Stomach (tissue), 9 donors: ENCODE measurements around the gene MDM4. TPM values are rescaled to one million over a fixed set of nuclear protein-coding genes. Genes with fewer than 3 reads are reported as not detected.
"Not testable (repeated sequence)": the region's sequence is repeated elsewhere in the genome, so short reads cannot be mapped to it uniquely, and the experiment has no call there.

Experiments
- DNase-seq, 2 donors: peaks; one replicate each; pipeline versions ENCODE4 v3.0.0 to v3.0.0-alpha.2; 2013 to 2019
- H3K27ac ChIP-seq, 5 donors: fragments of 200-600 bp in 4 of 5; sonication (generic) in 4 of 5; one replicate each; pipeline ENCODE4 v1.5.1; 2013 to 2019; ENCODE audit warnings: mild to moderate bottlenecking in 1 of 5, moderate library complexity in 1 of 5
- H3K27me3 ChIP-seq, 3 donors: fragments of 200-600 bp; sonication (generic); one replicate each; pipeline ENCODE4 v1.5.1; 2017 to 2019; ENCODE audit warnings: mixed run types in 1 of 3
- H3K36me3 ChIP-seq, 4 donors: fragments of 200-600 bp; sonication (generic); 1 replicate in 3 of 4; 2 replicates in 1 of 4; pipeline ENCODE4 v1.5.1; 2016 to 2019
- H3K4me1 ChIP-seq, 4 donors: fragments of 200-600 bp; sonication (generic); one replicate each; pipeline ENCODE4 v1.5.1; 2016 to 2019
- H3K4me3 ChIP-seq, 4 donors: fragments of 200-600 bp; sonication (generic) in 3 of 4; one replicate each; pipeline ENCODE4 v1.5.1; 2016 to 2019; ENCODE audit warnings: mild to moderate bottlenecking in 1 of 4
- H3K9me3 ChIP-seq, 4 donors: fragments of 200-600 bp; sonication (generic); one replicate each; pipeline ENCODE4 v1.5.1; 2016 to 2019
- EP300 ChIP-seq: sonication (generic); formaldehyde crosslinking; IDR thresholded peaks from one replicate; pipeline ENCODE4 v1.6.1; 2017; ENCODE audit warnings: antibody characterized with exemption
- POLR2A ChIP-seq, 4 donors: fragments of 450-650 bp; IDR thresholded peaks; one replicate each; pipeline ENCODE4 v1.6.1; 2016; ENCODE audit warnings: antibody characterized with exemption in 4 of 4, control low read depth in 2 of 4, mild to moderate bottlenecking in 1 of 4, moderate library complexity in 1 of 4
- POLR2AphosphoS5 ChIP-seq, 3 donors: sonication (generic); formaldehyde crosslinking; IDR thresholded peaks; one replicate each; pipeline ENCODE4 v1.6.1; 2016; ENCODE audit warnings: antibody characterized with exemption in 3 of 3
- WGBS, 5 donors: extraction: QIAGEN DNeasy Blood & Tissue Kit in 3 of 5; methylation state at CpG; one replicate each; pipeline versions ENCODE4 v1.1.5 to v1.1.7; 2013 to 2018; 5-methylcytosine and 5-hydroxymethylcytosine counted together
- intact Hi-C: fragments of 100-400 bp; cut with DNase I; formaldehyde crosslinking; loops from one replicate; pipeline ENCODE4 v1.15.1; 2023; ENCODE audit warnings: low total_unique reads
- polyA plus RNA-seq, 3 donors: library from polyadenylated mRNA; stranded (reverse); fragments of 200-250 nt; gene quantifications; one replicate each; pipeline ENCODE4 v1.2.3, GENCODE V29; 2013
- total RNA-seq, 5 donors: library from RNA; depleted of rRNA; stranded (reverse); fragments of >200 nt; gene quantifications; one replicate each; pipeline versions ENCODE4 v1.1.0 to v1.2.3, GENCODE V29; 2014 to 2016
- TF ChIP-seq, protein P1 (sequence below), 7 experiments: fragments of 450-650 bp in 4 of 7; fragments of 200-600 bp in 3 of 7; sonication (generic) in 3 of 7; IDR thresholded peaks; one replicate each; pipeline ENCODE4 v1.5.1; 2016 to 2019; ENCODE audit warnings: antibody characterized with exemption in 7 of 7, control low read depth in 2 of 7, mild to moderate bottlenecking in 1 of 7
- donor health status: healthy with polysubstance abuse.
- donor health status: Bipolar disorder and iron deficiency.
- donor health status: healthy.

MDM4 gene
- total and polyA plus RNA-seq, 8 donors, result 2.3 to 265 (median 44.4) TPM

DNA sequence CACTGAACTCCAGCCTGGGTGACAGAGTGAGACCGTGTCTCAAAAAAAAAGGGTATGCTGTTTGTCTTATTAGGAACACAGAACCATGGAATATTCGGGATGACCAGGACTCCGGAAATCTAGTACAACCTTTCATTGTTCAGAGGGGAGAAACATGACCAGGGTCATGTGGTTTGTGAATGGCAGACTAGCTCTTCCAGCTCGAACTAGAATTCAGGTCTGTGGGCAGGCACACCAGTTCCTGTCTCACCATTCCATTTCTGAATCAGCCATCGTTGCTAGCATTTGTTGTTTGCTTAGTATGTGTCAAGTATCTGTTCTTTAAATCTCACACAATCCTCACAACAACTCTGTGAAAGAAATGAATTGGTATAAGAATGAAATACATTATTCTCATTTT, 50.9 kb downstream of the MDM4 start:
- intact Hi-C loops, result no loop called here
- no peak overlapping the region for H3K4me3 ChIP-seq
- TF ChIP-seq POLR2A (IDR thresholded peaks at IDR 0.05) (no peak), EP300 (no peak), POLR2AphosphoS5 (IDR thresholded peaks at IDR 0.05) (no peak)
- TF ChIP-seq, protein P1, sequence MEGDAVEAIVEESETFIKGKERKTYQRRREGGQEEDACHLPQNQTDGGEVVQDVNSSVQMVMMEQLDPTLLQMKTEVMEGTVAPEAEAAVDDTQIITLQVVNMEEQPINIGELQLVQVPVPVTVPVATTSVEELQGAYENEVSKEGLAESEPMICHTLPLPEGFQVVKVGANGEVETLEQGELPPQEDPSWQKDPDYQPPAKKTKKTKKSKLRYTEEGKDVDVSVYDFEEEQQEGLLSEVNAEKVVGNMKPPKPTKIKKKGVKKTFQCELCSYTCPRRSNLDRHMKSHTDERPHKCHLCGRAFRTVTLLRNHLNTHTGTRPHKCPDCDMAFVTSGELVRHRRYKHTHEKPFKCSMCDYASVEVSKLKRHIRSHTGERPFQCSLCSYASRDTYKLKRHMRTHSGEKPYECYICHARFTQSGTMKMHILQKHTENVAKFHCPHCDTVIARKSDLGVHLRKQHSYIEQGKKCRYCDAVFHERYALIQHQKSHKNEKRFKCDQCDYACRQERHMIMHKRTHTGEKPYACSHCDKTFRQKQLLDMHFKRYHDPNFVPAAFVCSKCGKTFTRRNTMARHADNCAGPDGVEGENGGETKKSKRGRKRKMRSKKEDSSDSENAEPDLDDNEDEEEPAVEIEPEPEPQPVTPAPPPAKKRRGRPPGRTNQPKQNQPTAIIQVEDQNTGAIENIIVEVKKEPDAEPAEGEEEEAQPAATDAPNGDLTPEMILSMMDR (IDR thresholded peaks at IDR 0.05), result no peak
- DNase-seq, result no peak
- no peaks in the 10 kb centered on the region for H3K9me3 ChIP-seq
- H3K4me1 ChIP-seq, result peaks cover 0 to 22% (median 16%) of the 10 kb centered on the region in 4 donors
- H3K27me3 ChIP-seq, result no peaks in the 10 kb centered on the region
- 69 to 77% (median 75%) methylated on average over 5 of the region's 5 CpGs for WGBS, 5 donors
- H3K27ac ChIP-seq, result no peak overlapping the region
- H3K36me3 ChIP-seq, result peaks cover 3 to 43% (median 31%) of the 10 kb centered on the region in 4 donors

DNA sequence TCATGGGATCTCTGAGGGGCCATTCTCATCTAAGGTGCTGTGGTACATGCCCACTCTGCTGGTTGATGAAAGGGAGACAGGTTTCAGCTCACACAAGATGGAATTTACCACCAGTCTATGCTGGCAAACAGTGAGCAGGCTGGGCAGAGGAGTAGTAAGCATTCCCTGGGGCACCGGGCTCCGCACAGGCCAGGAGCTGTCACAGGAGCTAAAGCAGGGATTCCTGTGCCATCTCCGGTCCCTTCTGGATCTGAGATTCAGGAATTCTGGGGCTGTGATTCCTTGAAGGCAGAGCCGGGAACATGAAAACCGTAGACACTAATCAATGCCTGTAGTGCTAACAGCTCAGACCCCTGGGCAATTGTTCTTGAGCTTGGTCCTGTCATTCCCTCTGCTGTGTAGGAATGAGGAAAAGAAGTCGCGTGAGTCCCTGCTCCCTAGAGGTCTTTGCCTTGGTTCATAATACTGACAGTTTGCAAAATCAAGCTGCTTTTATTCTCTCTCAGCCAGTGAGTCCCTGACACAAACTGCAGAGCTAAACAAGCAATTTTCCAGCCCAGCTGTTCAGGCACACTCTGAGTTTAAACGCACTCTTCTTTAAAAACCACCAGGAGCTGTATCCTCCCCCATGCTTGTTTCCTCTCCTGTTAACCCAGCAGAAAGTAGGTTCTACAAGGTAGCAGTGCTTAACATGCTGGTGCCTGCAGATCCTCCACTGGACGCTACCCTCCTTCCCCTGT, 52.5 kb downstream of the MDM4 start:
- intact Hi-C loops, result no loop called here
- 80 to 89% (median 85%) methylated on average over 9 of the region's 9 CpGs for WGBS, 5 donors

DNA sequence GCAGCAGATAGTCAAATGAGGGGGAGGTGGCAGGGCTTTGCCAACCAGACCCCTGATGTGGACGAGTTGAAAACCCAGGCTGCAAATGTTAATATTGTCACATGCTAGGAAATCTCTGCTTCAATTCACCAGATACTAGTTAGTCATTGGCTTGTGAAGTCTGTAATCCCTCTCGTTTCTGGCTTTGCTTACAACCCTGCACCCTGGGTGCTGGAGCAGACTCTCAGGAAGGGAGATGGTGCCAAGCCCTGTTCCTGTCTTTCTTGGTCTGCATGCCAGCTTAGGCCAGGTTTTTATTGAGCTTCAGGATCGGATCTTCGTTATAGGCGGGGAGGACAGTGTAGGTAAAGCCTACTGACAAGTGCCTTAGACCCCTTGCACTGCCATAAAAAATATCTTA, 53.3 kb downstream of the MDM4 start:
- H3K36me3 ChIP-seq, result peaks cover 0 to 43% (median 26%) of the 10 kb centered on the region in 4 donors
- no peak for TF ChIP-seq POLR2AphosphoS5 (IDR thresholded peaks at IDR 0.05)
- TF ChIP-seq POLR2A (IDR thresholded peaks at IDR 0.05), result no peak
- TF ChIP-seq, protein P1 (IDR thresholded peaks at IDR 0.05), result no peak
- no peak for TF ChIP-seq EP300
- no peaks in the 10 kb centered on the region for H3K9me3 ChIP-seq
- no peak overlapping the region for H3K4me3 ChIP-seq
- intact Hi-C loops, result no loop called here
- peaks cover 0 to 19% (median 15%) of the 10 kb centered on the region in 4 donors for H3K4me1 ChIP-seq
- WGBS, 5 donors, result 69 to 89% (median 88%) methylated on average over 5 of the region's 5 CpGs
- DNase-seq, result no peak
- no peaks in the 10 kb centered on the region for H3K27me3 ChIP-seq
- H3K27ac ChIP-seq, result no peak overlapping the region

More for the DNA sequence above, 52.5 kb downstream of the MDM4 start:
- H3K4me1 ChIP-seq, result peaks cover 0 to 22% (median 16%) of the 10 kb centered on the region in 4 donors
- peaks cover 0 to 43% (median 24%) of the 10 kb centered on the region in 4 donors for H3K36me3 ChIP-seq
- DNase-seq, result no peak
- no peak overlapping the region for H3K4me3 ChIP-seq
- TF ChIP-seq POLR2AphosphoS5 (IDR thresholded peaks at IDR 0.05) (no peak), POLR2A (IDR thresholded peaks at IDR 0.05) (no peak), EP300 (no peak)
- TF ChIP-seq, protein P1 (IDR thresholded peaks at IDR 0.05), result no peak
- no peak overlapping the region for H3K27ac ChIP-seq
- H3K9me3 ChIP-seq, result no peaks in the 10 kb centered on the region
- no peaks in the 10 kb centered on the region for H3K27me3 ChIP-seq

DNA sequence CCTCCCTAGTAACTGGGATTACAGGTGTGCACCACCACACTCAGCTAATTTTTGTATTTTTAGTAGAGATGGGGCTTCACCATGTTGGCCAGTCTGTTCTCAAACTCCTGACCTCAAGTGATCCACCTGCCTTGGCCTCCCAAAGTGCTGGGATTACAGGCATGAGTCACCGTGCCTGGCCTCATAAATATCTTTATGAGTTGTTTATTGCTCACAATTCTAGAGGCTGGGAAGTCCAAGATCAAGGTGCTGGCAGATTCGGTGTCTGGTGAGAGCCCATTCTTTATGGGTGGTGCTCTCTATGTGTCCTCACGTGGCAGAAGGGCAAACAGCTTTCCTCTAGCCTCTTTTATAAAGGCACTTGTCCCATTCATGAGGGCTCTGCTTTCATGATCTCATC, 53.8 kb downstream of the MDM4 start:
- H3K4me3 ChIP-seq, H3K27me3 ChIP-seq, DNase-seq, intact Hi-C loops, H3K27ac ChIP-seq, H3K9me3 ChIP-seq: not testable (repeated sequence)
- WGBS, 5 donors, result 55 to 80% (median 72%) methylated on average over 3 of the region's 3 CpGs
- Histone ChIP-seq H3K4me1 (peaks cover 0 to 16% (median 11%) of the 10 kb centered on the region in 4 donors), H3K36me3 (peaks cover 0 to 43% (median 26%) of the 10 kb centered on the region in 4 donors)

DNA sequence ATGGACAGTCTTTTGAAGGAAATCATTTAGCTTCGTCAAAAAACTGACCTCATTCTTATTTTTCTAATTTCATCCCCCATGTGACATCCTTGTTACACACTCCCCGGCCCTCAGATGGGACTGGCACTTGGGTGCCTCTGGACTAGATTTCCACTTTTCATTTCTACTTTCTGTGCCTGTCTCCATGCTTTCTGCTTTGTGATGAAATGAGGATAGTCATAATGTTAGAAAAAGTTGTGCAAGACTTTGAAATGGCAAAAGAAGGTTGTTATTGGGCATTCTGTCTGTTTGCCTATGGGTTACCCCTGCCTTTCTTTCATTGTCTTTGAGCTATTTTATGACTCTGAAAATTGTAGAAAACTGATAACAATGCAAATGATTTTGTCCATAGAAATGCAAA, 54.9 kb downstream of the MDM4 start:
- 93 to 100% (median 97%) methylated on average over 2 of the region's 2 CpGs for WGBS, 5 donors
- H3K4me1 ChIP-seq, result peaks cover 0 to 6% (median 2%) of the 10 kb centered on the region in 4 donors
- H3K36me3 ChIP-seq, result peaks cover 0 to 43% (median 26%) of the 10 kb centered on the region in 4 donors
- no peaks in the 10 kb centered on the region for H3K27me3 ChIP-seq
- intact Hi-C loops, result no loop called here
- H3K27ac ChIP-seq, result no peak overlapping the region
- H3K9me3 ChIP-seq, result no peaks in the 10 kb centered on the region
- no peak for DNase-seq
- TF ChIP-seq POLR2A (IDR thresholded peaks at IDR 0.05) (no peak), POLR2AphosphoS5 (IDR thresholded peaks at IDR 0.05) (no peak), EP300 (no peak)
- TF ChIP-seq, protein P1 (IDR thresholded peaks at IDR 0.05), result no peak
- no peak overlapping the region for H3K4me3 ChIP-seq
